Stimulated activated CD4-positive, alpha-beta T cell treated with anti-CD3 and anti-CD28 coated beads, Interleukin-1b, Interleukin-23, amount 100 ng/mL, for 4 hours (primary cell): ENCODE measurements around the gene CCDC88B.

Experiments used
- DNase-seq, 2 donors: peaks; one replicate each; pipeline ENCODE4 v3.0.0-alpha.2; 2020; ENCODE audit warnings: low read depth in 2 of 2

Gene CCDC88B, protein sequence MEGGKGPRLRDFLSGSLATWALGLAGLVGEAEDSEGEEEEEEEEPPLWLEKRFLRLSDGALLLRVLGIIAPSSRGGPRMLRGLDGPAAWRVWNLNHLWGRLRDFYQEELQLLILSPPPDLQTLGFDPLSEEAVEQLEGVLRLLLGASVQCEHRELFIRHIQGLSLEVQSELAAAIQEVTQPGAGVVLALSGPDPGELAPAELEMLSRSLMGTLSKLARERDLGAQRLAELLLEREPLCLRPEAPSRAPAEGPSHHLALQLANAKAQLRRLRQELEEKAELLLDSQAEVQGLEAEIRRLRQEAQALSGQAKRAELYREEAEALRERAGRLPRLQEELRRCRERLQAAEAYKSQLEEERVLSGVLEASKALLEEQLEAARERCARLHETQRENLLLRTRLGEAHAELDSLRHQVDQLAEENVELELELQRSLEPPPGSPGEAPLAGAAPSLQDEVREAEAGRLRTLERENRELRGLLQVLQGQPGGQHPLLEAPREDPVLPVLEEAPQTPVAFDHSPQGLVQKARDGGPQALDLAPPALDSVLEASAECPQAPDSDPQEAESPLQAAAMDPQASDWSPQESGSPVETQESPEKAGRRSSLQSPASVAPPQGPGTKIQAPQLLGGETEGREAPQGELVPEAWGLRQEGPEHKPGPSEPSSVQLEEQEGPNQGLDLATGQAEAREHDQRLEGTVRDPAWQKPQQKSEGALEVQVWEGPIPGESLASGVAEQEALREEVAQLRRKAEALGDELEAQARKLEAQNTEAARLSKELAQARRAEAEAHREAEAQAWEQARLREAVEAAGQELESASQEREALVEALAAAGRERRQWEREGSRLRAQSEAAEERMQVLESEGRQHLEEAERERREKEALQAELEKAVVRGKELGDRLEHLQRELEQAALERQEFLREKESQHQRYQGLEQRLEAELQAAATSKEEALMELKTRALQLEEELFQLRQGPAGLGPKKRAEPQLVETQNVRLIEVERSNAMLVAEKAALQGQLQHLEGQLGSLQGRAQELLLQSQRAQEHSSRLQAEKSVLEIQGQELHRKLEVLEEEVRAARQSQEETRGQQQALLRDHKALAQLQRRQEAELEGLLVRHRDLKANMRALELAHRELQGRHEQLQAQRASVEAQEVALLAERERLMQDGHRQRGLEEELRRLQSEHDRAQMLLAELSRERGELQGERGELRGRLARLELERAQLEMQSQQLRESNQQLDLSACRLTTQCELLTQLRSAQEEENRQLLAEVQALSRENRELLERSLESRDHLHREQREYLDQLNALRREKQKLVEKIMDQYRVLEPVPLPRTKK (N-terminal part only)

GRCh38 chr11:64339754-64340408 is at the start of gene CCDC88B:
CCDC88B (plus strand) TSS chr11:64340204; CDS start chr11:64340267, 63 bp downstream.
- DNase-seq, result peak; percentile 64

- no peak for DNase-seq
These were observed 49.4 kb upstream of the CCDC88B start for GRCh38 chr11:64290352-64291261.

GRCh38 chr11:64291262-64291751 is 48.7 kb upstream of the CCDC88B start, which contains the start of gene KCNK4:
KCNK4 (plus strand) TSS chr11:64291302; CDS start chr11:64293019, 1,717 bp downstream.
- DNase-seq, result no peak

DNA sequence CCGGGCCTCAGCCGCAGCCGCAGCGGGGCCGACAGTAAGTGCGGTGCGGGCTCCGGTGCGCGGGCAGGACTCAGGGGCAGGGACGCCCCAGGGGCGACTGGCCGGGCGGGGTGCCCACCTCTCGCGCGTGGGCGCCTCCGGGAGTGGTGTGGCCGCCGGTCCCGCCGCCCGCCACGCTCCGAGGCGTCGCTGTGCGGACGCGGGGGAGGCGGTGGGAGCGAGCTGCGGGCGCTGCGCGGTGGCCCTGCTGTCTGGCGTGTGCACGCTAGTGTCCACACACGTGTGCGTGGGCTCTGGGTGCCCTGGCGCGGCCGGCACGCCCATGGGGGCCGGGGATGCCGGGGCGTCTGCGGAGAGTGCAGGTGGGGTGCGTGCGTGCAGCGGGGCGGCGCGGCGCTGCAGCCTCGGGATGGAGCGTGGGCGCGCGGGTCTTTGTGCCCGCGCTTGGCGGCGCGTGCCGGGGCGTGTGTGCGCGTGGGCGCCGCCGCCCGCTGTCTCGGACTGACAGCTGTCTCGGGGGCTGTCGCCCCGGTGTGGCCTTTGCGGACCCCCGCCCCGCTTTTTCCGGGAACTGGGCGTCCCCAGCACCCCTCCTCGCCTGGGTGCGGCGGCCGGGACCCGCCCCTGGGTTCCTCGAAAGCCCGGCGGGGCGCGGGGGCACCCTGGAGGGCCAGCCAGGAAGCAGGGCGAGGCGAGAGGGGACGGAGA is 48.1 kb upstream of the CCDC88B start:
- DNase-seq, result no peak

DNA sequence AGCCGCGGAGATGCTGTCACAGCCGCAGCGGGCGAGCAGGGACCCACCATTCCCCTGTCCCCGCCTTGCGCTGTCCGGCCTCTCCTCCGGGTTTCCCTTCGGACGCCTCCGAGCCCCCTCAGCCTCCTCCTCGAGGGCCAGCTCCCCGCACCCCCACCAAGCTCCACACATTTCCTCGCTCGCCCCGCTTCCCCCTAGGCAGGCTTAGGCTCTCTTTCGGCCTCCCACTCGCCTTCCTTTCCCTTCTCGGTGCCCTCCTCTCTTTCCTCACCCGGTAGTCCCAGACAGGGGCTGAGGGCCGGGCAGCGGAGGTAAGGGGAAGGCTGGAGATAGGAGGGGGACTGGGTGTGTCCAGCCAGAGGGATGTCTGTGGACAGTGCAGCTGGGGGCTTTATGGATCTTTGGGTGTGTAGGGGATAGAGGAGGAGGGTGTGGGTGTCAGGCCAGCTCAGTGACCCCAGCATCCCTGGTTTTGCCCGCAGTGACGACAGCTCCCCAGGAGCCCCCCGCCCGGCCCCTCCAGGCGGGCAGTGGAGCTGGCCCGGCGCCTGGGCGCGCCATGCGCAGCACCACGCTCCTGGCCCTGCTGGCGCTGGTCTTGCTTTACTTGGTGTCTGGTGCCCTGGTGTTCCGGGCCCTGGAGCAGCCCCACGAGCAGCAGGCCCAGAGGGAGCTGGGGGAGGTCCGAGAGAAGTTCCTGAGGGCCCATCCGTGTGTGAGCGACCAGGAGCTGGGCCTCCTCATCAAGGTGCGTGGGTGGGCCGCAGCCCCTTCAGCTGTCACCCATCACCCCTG is 47.3 kb upstream of the CCDC88B start:
- no peak for DNase-seq

DNA sequence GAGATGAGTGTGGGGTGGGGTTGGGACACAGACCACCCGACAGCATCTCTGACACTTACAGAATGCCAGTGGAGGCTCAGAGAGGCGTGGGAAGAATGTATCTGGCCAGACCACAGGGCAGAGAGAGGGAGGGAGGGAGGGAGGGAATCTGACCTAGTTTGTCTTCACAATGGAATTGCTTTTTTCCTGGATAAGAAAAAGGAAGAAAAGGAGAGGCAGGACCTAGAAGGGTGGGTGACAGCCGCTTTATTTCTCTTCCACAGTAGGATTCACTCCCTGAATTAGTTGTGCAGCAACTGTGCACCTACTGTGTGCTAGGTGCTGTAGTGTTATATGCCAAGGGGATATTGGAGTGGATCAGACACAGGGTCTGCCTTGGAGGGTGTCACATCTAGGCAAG is 45.2 kb upstream of the CCDC88B start:
- no peak for DNase-seq

- no peak for DNase-seq
These were observed 44.2 kb upstream of the CCDC88B start for GRCh38 chr11:64295760-64296159.

DNA sequence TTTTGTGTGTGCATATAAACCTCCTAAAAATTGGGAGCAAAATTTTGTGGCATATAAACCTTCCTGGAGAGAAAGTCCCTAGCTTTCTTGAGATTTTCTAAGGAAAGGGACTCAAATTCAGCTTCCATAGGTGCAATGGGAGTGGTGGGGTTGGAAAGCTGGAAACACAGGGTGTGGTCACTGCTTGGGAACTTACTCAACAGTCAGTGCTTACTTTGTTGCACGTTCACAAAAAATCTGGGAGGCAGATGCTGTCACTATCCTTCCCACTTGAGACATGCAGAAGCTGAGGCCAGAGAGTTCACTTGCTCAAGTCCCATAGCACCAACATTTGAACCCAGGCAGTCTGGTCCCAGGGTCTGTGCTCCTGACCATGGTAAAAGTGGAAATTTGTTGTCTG is 43.8 kb upstream of the CCDC88B start:
- DNase-seq, result no peak

DNA sequence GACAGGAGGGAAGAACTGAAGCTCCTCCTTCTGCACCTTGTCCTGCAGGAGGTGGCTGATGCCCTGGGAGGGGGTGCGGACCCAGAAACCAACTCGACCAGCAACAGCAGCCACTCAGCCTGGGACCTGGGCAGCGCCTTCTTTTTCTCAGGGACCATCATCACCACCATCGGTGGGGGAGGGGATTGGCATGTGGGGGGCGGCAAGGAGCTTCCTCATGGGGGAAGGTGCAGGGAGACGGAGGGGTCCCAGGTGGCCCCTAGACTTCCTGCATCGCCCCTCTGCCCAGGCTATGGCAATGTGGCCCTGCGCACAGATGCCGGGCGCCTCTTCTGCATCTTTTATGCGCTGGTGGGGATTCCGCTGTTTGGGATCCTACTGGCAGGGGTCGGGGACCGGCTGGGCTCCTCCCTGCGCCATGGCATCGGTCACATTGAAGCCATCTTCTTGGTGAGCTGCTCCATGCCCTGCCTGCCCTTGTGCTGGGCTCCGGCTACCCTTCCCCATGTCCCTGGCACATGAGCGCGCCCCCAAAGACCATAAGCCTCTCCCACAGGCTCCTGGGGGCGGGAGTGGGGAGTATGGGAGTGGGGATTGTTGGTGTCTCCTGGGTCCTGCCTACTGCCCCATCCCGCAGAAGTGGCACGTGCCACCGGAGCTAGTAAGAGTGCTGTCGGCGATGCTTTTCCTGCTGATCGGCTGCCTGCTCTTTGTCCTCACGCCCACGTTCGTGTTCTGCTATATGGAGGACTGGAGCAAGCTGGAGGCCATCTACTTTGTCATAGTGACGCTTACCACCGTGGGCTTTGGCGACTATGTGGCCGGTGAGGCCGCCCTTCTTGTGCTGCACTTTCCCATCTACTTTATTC is 42.9 kb upstream of the CCDC88B start:
- DNase-seq, result no peak

- DNase-seq, result no peak
These were observed 42.2 kb upstream of the CCDC88B start for GRCh38 chr11:64297699-64298358.

- no peak for DNase-seq
These were observed 40.8 kb upstream of the CCDC88B start for GRCh38 chr11:64298966-64299846.

GRCh38 chr11:64299847-64300648 is 40.0 kb upstream of the CCDC88B start, which contains the start of gene CATSPERZ:
CATSPERZ (plus strand) TSS chr11:64300358; CDS start chr11:64300411, 53 bp downstream.
- no peak for DNase-seq

- no peak for DNase-seq
These were observed 36.6 kb upstream of the CCDC88B start for GRCh38 chr11:64303109-64304031.

- no peak for DNase-seq
These were observed 36.0 kb upstream of the CCDC88B start for GRCh38 chr11:64304032-64304315.
